ENCODE results near the gene METTL16. TPM values are rescaled to one million over a fixed set of nuclear protein-coding genes. Genes with fewer than 3 reads are reported as not detected.

The METTL16 gene
- total and polyA plus RNA-seq, 9 of the 15 experiments (the other 6 are each of a cell fraction or from before 2014, with no cell fraction given): 12.1 to 30.5 (median 19.8) TPM

- H3K36me3 ChIP-seq (ENCODE audit: control insufficient read depth, insufficient read depth, low read length): peaks cover 14% of the 10 kb centered on the region; the same call in 2 of the 3 replicates
- no peak overlapping the region; the same call in 2 of the 3 replicates for H3K27ac ChIP-seq (ENCODE audit: extremely low read depth, low read depth, low read length)
- no peak overlapping the region for H3K4me2 ChIP-seq (ENCODE audit: insufficient read depth, low read length)
- H3K9ac ChIP-seq (ENCODE audit: insufficient read depth in 1 of 2, low read depth in 2 of 2, low read length in 2 of 2): no peak overlapping the region
- in situ Hi-C loops (cut with MboI) (no loop called here), intact Hi-C loops (cut with micrococcal nuclease) (no loop called here)
- WGBS (ENCODE audit: insufficient coverage, low coverage, missing lambda C conversion rate): 96% methylated on average over 5 of the region's 5 CpGs
- FAIRE-seq: no peak
- DNase-seq (ENCODE audit: extremely low read depth in 1 of 4, low spot score in 3 of 4): no peak
- no peaks in the 10 kb centered on the region for H3K9me1 ChIP-seq (ENCODE audit: control insufficient read depth, insufficient read depth, low read length)
- no peak for ATAC-seq
- no peak overlapping the region for H3K4me3 ChIP-seq
- no peaks in the 10 kb centered on the region for H3K9me3 ChIP-seq (replicated peaks; ENCODE audit: control insufficient read depth, insufficient read depth, low read depth, low read length)
- 0 out of 5 replicates have a peak, but pooled peaks cover 0 to 3% of the 10 kb centered on the region in 2 experiments for H3K4me1 ChIP-seq (replicated peaks in 1 of 2; ENCODE audit: control insufficient read depth in 2 of 2, insufficient read depth in 2 of 2, low read length in 2 of 2)
- ChIA-PET POLR2A (interaction anchor here (0.6 to 1.6 kb wide), 2 partner anchors 25 to 106 kb away, joined by 4 to 5 read pairs; no protein-coding TSS in a partner anchor), CTCF (ENCODE audit: low intra/inter-chr PET ratio) (no interaction called here)
- peaks cover 10% of the 10 kb centered on the region for H4K20me1 ChIP-seq (replicated peaks; ENCODE audit: control insufficient read depth, insufficient read depth, low read length)
- TF ChIP-seq, protein P1, sequence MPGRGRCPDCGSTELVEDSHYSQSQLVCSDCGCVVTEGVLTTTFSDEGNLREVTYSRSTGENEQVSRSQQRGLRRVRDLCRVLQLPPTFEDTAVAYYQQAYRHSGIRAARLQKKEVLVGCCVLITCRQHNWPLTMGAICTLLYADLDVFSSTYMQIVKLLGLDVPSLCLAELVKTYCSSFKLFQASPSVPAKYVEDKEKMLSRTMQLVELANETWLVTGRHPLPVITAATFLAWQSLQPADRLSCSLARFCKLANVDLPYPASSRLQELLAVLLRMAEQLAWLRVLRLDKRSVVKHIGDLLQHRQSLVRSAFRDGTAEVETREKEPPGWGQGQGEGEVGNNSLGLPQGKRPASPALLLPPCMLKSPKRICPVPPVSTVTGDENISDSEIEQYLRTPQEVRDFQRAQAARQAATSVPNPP (IDR thresholded peaks at IDR 0.05; ENCODE audit: borderline replicate concordance, insufficient read depth, insufficient read length): no peak
- TF ChIP-seq CEBPG (CRISPR knock-in tag; IDR thresholded peaks at IDR 0.05) (no peak), CEBPG (tag; conservative IDR thresholded peaks at IDR 0.05 in 1 of 2, IDR thresholded peaks at IDR 0.05 in 1 of 2) (peak in 1 of 2 experiments; percentile 35; a peak in 1 of 4 replicates)
- peaks cover 60% of the 10 kb centered on the region for H3K79me2 ChIP-seq (ENCODE audit: control insufficient read depth, insufficient read depth, low read length)
- BruUV-seq (replicated peaks): no TSS peak
- no peak overlapping the region for H2AFZ ChIP-seq (ENCODE audit: low read depth, low read length)
- no peaks in the 10 kb centered on the region for H3K27me3 ChIP-seq (ENCODE audit: control insufficient read depth in 2 of 2, insufficient read depth in 2 of 2, low read length in 2 of 2)
Measured at GRCh38 chr17:2485543-2485942, 26.1 kb downstream of the METTL16 start.

DNA sequence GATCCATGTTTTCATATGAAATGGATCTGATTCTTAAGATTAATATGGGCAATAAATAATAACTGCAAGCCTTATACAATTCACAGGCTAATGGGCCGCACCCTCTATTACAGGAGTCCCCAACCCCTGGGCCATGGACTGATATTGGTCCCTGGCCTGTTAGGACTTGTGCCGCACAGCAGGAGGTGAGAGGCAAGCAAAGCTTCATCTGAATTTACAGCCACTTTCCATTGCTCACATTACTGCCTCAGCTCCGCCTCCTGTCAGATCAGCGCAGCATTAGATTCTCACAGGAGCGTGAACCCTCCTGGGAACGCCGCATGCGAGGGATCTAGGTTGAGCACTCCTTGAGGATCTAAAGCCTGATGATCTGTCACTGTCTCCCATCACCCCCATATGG is 26.8 kb downstream of the METTL16 start:
- CTCF ChIA-PET (ENCODE audit: low intra/inter-chr PET ratio): no interaction called here
- Histone ChIP-seq H3K27ac (ENCODE audit: extremely low read depth, low read depth, low read length) (no peak overlapping the region), H2AFZ (ENCODE audit: low read depth, low read length) (no peak overlapping the region), H3K9ac (ENCODE audit: insufficient read depth in 1 of 2, low read depth in 2 of 2, low read length in 2 of 2) (no peak overlapping the region), H3K36me3 (ENCODE audit: control insufficient read depth, insufficient read depth, low read length) (peaks cover 18% of the 10 kb centered on the region; the same call in 2 of the 3 replicates), H3K4me2 (ENCODE audit: insufficient read depth, low read length) (no peak overlapping the region), H3K79me2 (ENCODE audit: control insufficient read depth, insufficient read depth, low read length) (peaks cover 65% of the 10 kb centered on the region), H3K9me1 (ENCODE audit: control insufficient read depth, insufficient read depth, low read length) (no peaks in the 10 kb centered on the region), H3K4me3 (no peak overlapping the region), H3K4me1 (replicated peaks in 1 of 2; ENCODE audit: control insufficient read depth in 2 of 2, insufficient read depth in 2 of 2, low read length in 2 of 2) (0 out of 5 replicates have a peak, but pooled peaks cover 0 to 3% of the 10 kb centered on the region in 2 experiments), H4K20me1 (replicated peaks; ENCODE audit: control insufficient read depth, insufficient read depth, low read length) (peaks cover 10% of the 10 kb centered on the region), H3K9me3 (replicated peaks; ENCODE audit: control insufficient read depth, insufficient read depth, low read depth, low read length) (no peaks in the 10 kb centered on the region), H3K27me3 (ENCODE audit: control insufficient read depth in 2 of 2, insufficient read depth in 2 of 2, low read length in 2 of 2) (no peaks in the 10 kb centered on the region)
- POLR2A ChIA-PET: interaction anchor here (0.8 to 1.6 kb wide), 2 partner anchors 25 to 47 kb away, joined by 3 to 5 read pairs; no protein-coding TSS in a partner anchor
- in situ Hi-C loops (cut with MboI) (no loop called here), intact Hi-C loops (cut with micrococcal nuclease) (no loop called here)
- no peak for FAIRE-seq
- peak in 1 of 4 experiments; percentile 3 for DNase-seq (ENCODE audit: extremely low read depth in 1 of 4, low spot score in 3 of 4)
- no TSS peak for BruUV-seq (replicated peaks)
- peak; percentile 48 for ATAC-seq
- 81% methylated on average over 7 of the region's 8 CpGs for WGBS (ENCODE audit: insufficient coverage, low coverage, missing lambda C conversion rate)
- no peak for TF ChIP-seq HEY1 (CRISPR knock-in tag; IDR thresholded peaks at IDR 0.05; ENCODE audit: borderline replicate concordance)
- TF ChIP-seq CCNT2 (IDR thresholded peaks at IDR 0.05; ENCODE audit: borderline replicate concordance, extremely low read depth, insufficient read length, low read depth, low read length): no peak
- no peak for TF ChIP-seq KLF10 (CRISPR knock-in tag; IDR thresholded peaks at IDR 0.05)
- no peak for TF ChIP-seq ADNP (tag; IDR thresholded peaks at IDR 0.05)

Data from K562 (cell line).